BLaER1 (cell line): Measurements from ENCODE around the gene POPDC3.

Experiments
- H3K27ac ChIP-seq: shearing (Covaris generic); formaldehyde crosslinking; 2 replicates; pipeline ENCODE4 v1.8.1; 2022
- H3K27me3 ChIP-seq: shearing (Covaris generic); formaldehyde crosslinking; 2 replicates; pipeline ENCODE4 v1.8.1; 2022
- H3K36me3 ChIP-seq: shearing (Covaris generic); formaldehyde crosslinking; 2 replicates; pipeline ENCODE4 v1.8.1; 2022
- H3K4me1 ChIP-seq: shearing (Covaris generic); formaldehyde crosslinking; 2 replicates; pipeline ENCODE4 v1.8.1; 2022
- H3K4me2 ChIP-seq: shearing (Covaris generic); formaldehyde crosslinking; 2 replicates; pipeline ENCODE4 v1.8.1; 2022
- H3K4me3 ChIP-seq: shearing (Covaris generic); formaldehyde crosslinking; 2 replicates; pipeline ENCODE4 v1.8.1; 2022
- H3K9ac ChIP-seq: shearing (Covaris generic); formaldehyde crosslinking; 2 replicates; pipeline ENCODE4 v1.8.1; 2022
- H3K9me3 ChIP-seq: shearing (Covaris generic); formaldehyde crosslinking; 2 replicates; pipeline ENCODE4 v1.8.1; 2022
- H4K20me1 ChIP-seq: shearing (Covaris generic); formaldehyde crosslinking; 2 replicates; pipeline ENCODE4 v1.8.1; 2022
- Cebpa-rat ChIP-seq: shearing (Covaris generic); IDR thresholded peaks from 2 replicates; pipeline ENCODE4 v1.8.1; 2022

Gene POPDC3

DNA sequence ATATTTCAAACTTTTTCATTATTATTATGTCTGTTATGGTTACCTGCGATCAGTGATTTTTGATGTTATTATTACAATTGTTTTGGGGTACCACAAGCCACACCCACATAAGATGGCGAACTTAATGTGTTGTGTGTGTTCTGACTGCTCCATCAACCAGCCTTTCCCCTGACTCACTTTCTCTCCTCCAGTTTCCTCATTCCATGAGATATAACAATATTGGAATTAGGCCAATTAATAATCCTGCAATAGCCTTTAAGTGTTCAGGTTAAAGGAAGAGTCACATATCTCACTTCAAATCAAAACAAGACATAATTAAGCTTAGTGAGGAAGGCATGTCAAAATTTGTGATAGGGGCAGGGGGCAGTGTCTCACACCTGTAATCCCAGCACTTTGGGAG, 16.3 kb upstream of the POPDC3 start:
- Histone ChIP-seq H3K4me3 (no peak overlapping the region), H3K4me1 (no peaks in the 10 kb centered on the region), H4K20me1 (no peaks in the 10 kb centered on the region), H3K4me2 (no peak overlapping the region), H3K9me3 (peaks cover 14% of the 10 kb centered on the region), H3K27me3 (no peaks in the 10 kb centered on the region), H3K27ac (no peak overlapping the region), H3K9ac (no peak overlapping the region), H3K36me3 (no peaks in the 10 kb centered on the region)
- no peak for TF ChIP-seq Cebpa-rat

DNA sequence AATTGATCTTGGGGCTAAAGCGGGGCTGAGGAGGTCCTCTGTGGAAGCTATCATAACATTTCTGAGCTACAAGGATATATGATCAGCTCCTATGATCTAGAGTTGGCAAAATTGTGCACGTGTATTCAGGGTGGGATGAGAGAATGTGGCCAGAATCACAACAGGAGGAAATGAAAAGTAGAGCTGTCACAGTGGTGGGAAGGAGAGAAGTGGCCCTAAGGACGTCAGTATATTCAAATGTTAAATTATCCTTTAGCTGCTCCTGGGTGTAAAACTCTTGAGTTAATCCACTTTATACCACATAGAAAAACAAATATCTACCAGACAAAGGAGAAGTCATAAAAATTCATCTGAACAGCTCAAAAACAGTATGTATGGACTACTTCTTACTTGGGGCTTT, 14.8 kb upstream of the POPDC3 start:
- H3K9me3 ChIP-seq = peaks cover 14% of the 10 kb centered on the region
- H4K20me1 ChIP-seq = no peaks in the 10 kb centered on the region
- no peaks in the 10 kb centered on the region for H3K36me3 ChIP-seq
- TF ChIP-seq Cebpa-rat = no peak
- no peaks in the 10 kb centered on the region for H3K4me1 ChIP-seq
- no peak overlapping the region for H3K4me3 ChIP-seq
- no peak overlapping the region for H3K4me2 ChIP-seq
- H3K9ac ChIP-seq = no peak overlapping the region
- H3K27ac ChIP-seq = no peak overlapping the region
- no peaks in the 10 kb centered on the region for H3K27me3 ChIP-seq

DNA sequence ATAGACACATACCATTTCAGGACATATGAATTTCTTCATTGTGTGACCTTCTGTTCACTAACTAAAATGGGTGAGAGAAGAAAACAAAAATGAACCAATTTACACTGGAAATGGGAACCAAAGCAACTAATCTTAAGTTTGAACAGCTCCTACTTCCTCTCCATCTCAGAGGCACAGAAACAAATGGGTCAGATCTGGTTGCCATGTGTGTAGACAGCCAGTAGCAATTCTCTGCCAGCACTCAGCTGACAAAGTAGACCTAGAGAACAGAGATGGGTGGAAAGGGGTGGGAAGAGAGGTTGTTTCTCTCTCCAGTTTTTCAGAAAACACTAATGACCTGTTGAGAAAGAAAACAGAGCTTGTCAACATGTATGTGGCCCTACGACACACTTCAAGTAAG, 14.3 kb upstream of the POPDC3 start:
- no peak for TF ChIP-seq Cebpa-rat
- H3K36me3 ChIP-seq = no peaks in the 10 kb centered on the region
- no peaks in the 10 kb centered on the region for H3K4me1 ChIP-seq
- no peak overlapping the region for H3K4me3 ChIP-seq
- H3K27me3 ChIP-seq = no peaks in the 10 kb centered on the region
- H3K4me2 ChIP-seq = no peak overlapping the region
- H4K20me1 ChIP-seq = no peaks in the 10 kb centered on the region
- H3K27ac ChIP-seq = no peak overlapping the region
- peaks cover 14% of the 10 kb centered on the region for H3K9me3 ChIP-seq
- H3K9ac ChIP-seq = no peak overlapping the region

DNA sequence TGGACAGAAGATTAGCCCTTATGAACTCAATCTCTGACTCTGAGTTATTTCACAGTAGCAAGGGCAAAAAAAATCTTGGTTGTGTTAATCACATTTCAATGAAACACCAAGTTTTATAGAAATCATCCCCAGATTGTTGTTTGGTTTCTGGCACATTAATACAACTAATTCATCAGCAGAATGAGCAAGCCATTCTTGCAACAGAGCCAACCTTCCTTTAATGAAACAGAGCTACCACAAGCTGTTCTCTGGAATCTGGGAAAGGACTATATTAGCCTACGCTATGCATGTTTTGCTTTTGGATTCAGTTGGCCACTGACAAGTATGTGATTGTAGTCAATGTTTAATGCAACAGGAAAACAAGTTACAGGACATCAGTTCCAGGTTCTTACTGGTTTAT, 13.8 kb upstream of the POPDC3 start:
- TF ChIP-seq Cebpa-rat = no peak
- Histone ChIP-seq H3K4me3 (no peak overlapping the region), H4K20me1 (no peaks in the 10 kb centered on the region), H3K36me3 (no peaks in the 10 kb centered on the region), H3K27ac (no peak overlapping the region), H3K27me3 (no peaks in the 10 kb centered on the region), H3K4me2 (no peak overlapping the region), H3K9ac (no peak overlapping the region), H3K9me3 (peaks cover 14% of the 10 kb centered on the region), H3K4me1 (no peaks in the 10 kb centered on the region)

DNA sequence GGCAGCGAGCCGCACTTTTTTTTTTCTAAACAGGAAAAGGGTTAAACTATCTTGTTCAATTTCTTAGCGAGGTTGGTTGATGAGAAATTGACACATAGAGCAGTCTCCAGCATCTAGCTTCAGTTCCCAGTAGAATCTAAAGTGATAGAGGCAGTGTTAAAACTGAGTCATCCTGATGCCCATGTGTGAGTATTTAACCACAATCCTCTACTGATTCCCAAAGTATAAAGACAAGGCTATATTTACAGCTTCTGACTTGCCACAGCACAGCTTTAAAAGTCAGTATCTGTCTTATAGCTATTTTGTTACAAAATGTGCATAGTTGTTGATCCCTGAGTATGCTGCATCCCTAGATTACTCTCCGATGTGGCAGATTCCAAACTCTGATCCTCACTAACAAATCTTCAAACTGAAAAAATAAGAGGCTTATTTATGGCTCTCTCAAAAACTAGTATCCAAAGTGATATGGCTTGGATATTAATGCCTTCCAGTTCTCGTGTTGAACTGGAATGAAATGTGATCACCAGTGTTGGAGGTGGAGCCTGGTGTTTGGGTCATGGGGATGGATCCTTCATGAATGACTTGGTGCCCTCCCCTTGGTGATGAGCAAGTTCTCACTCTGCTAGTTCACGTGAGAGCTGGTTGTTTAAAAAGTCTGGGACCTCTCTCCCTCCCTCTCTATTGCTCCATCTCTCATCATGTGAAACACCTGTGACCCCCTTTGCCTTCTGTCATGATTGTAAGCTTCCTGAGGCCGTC, 13.1 kb upstream of the POPDC3 start:
- H3K9ac ChIP-seq = no peak overlapping the region
- H3K4me3 ChIP-seq = no peak overlapping the region
- H3K27ac ChIP-seq = no peak overlapping the region
- TF ChIP-seq Cebpa-rat = no peak
- H3K36me3 ChIP-seq = no peaks in the 10 kb centered on the region
- no peaks in the 10 kb centered on the region for H3K27me3 ChIP-seq
- H4K20me1 ChIP-seq = no peaks in the 10 kb centered on the region
- H3K4me2 ChIP-seq = no peak overlapping the region
- peaks cover 9% of the 10 kb centered on the region for H3K9me3 ChIP-seq
- no peaks in the 10 kb centered on the region for H3K4me1 ChIP-seq

DNA sequence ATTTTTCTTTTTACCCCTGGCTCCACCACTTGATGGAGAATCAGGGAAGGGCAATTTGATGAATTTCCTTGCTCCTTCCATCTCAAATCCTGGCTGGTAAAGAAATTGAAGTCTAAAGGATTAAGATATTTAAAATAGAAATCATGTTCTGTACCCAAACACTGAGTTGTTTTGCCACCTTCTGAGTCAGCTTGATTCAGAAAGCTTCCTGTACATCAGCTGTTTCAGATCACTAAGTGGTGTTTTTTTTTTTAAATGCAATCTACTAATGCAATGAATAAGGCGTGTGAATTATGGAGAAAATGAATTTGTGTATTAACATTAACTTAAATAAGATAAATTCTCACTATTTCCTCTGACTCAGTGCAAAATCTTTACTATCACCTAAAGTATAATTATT, 11.5 kb upstream of the POPDC3 start:
- no peak overlapping the region for H3K4me3 ChIP-seq
- H3K27me3 ChIP-seq = no peaks in the 10 kb centered on the region
- H3K4me2 ChIP-seq = no peak overlapping the region
- no peaks in the 10 kb centered on the region for H4K20me1 ChIP-seq
- H3K9me3 ChIP-seq = no peaks in the 10 kb centered on the region
- H3K27ac ChIP-seq = no peak overlapping the region
- no peak for TF ChIP-seq Cebpa-rat
- H3K36me3 ChIP-seq = no peaks in the 10 kb centered on the region
- no peak overlapping the region for H3K9ac ChIP-seq
- H3K4me1 ChIP-seq = no peaks in the 10 kb centered on the region

DNA sequence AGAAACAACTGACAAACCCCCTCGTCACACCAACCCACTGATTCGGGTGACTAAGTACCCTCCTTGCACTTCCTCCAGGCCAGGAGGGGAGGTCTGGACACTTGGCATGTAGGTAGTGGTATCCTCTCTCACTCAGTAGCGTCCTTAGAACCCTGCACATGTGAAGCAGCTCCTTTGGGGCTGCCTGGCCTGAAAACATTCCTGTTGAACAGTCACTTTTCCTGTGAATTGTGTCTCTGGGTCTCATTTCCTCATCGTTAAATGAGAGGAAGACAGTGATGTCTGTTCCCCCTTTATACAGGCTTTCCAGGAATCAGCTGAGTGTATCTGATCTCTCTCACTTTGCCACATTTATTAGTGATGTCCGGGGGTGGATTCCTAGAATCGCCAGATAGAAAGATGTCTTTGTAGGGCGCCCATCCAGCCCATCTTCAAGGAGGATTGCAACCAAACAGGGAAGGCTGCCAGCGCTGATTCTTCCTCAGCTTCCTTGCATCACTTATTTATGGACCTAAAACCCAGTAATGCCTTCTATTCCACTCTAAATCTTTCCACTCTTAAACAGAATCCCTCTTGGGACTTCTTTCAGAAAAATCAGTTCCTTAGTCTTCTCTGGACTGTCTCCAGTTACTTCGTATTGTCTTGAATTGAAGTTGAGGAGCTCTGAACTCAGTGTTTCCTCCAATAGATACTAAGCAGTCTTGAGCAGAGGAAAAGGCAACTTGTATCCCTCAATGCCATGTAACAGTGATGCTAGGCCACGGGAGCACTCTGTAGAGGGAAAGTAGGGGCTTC, 9.4 kb upstream of the POPDC3 start:
- no peaks in the 10 kb centered on the region for H3K36me3 ChIP-seq
- H3K4me1 ChIP-seq = no peaks in the 10 kb centered on the region
- H3K4me2 ChIP-seq = no peak overlapping the region
- no peak for TF ChIP-seq Cebpa-rat
- H4K20me1 ChIP-seq = no peaks in the 10 kb centered on the region
- H3K9me3 ChIP-seq = no peaks in the 10 kb centered on the region
- no peak overlapping the region for H3K27ac ChIP-seq
- no peaks in the 10 kb centered on the region for H3K27me3 ChIP-seq
- H3K9ac ChIP-seq = no peak overlapping the region
- H3K4me3 ChIP-seq = no peak overlapping the region

DNA sequence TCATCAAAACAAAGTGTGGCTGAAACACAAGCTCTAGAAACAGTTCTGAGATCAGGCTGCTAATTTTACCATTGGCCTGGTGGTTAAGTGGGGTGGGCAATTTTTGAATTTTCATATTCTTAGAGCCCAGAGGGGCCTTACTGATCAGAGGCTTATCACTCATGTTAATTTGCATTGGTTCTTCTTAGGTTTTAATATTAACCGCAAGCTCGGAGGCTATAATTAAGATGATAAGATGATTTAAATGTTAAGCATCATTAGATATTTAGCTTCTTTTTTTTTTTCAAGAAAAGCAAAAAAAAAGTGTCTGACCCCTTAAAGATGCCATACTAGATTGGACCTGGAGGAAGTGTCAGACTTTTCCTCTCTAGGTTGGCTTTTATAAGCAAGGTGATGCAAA, 8.4 kb upstream of the POPDC3 start:
- Histone ChIP-seq H3K9me3 (no peaks in the 10 kb centered on the region), H3K4me2 (no peak overlapping the region), H3K4me1 (no peaks in the 10 kb centered on the region), H3K27ac (no peak overlapping the region), H3K27me3 (no peaks in the 10 kb centered on the region), H4K20me1 (no peaks in the 10 kb centered on the region), H3K36me3 (no peaks in the 10 kb centered on the region), H3K9ac (no peak overlapping the region), H3K4me3 (no peak overlapping the region)
- no peak for TF ChIP-seq Cebpa-rat

DNA sequence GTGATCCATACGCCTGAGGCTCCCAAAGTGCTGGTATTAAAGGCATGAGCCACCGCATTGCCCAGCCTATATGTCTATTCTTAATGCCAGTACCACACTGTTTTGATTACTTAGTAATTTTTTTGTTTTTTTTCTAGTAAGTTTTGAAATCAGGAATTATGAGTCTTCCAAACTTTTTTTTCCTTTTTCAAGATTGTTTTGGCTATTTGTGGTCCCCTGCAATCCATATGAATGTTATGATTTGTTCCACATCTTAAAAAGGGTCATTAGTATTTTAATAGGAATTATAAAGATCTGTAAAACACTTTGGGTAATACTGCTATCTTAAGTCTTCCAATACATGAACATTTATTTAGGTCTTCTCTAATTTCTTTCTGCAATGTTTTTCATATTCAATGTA, 6.8 kb upstream of the POPDC3 start:
- Histone ChIP-seq H3K9ac (no peak overlapping the region), H3K9me3 (no peaks in the 10 kb centered on the region), H3K4me3 (no peak overlapping the region), H3K4me1 (no peaks in the 10 kb centered on the region), H3K36me3 (no peaks in the 10 kb centered on the region), H3K27me3 (peaks cover 7% of the 10 kb centered on the region), H4K20me1 (no peaks in the 10 kb centered on the region), H3K4me2 (no peak overlapping the region), H3K27ac (no peak overlapping the region)
- TF ChIP-seq Cebpa-rat = no peak

DNA sequence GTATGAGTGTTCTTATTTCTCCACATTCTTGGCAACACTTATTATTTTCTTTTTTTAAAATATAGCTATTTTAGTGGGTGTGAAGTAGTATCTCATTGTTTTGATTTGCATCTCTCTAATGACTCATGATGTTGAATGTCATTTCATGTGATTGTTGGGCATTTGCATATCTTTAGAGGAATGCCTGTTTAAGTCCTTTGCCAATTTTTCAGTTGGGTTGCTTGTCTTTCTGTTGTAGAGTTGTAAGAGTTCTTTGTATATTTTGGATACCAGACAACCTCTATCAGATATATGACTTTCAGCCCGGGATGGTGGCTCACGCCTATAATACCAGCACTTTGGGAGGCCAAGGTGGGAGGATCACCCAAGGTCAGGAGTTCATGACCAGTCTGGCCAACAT, 5.1 kb upstream of the POPDC3 start:
- no peaks in the 10 kb centered on the region for H3K36me3 ChIP-seq
- no peaks in the 10 kb centered on the region for H3K4me1 ChIP-seq
- peaks cover under 1% of the 10 kb centered on the region; the same call in 1 of the 2 replicates for H3K9me3 ChIP-seq
- H3K4me2 ChIP-seq = no peak overlapping the region
- no peak overlapping the region for H3K9ac ChIP-seq
- H3K27ac ChIP-seq = no peak overlapping the region
- no peak for TF ChIP-seq Cebpa-rat
- no peak overlapping the region for H3K4me3 ChIP-seq
- no peaks in the 10 kb centered on the region for H4K20me1 ChIP-seq
- H3K27me3 ChIP-seq = peaks cover 24% of the 10 kb centered on the region
